DOHH2 (cell line): ENCODE results near the gene CDH12.

ENCODE experiments used
- EZH2phosphoT487 ChIP-seq: fragments of 200-600 bp; sonication (generic); IDR thresholded peaks from 2 replicates; pipeline ENCODE4 v1.6.1; 2017; ENCODE audit warnings: borderline replicate concordance, mild to moderate bottlenecking, antibody characterized with exemption, low read length, moderate library complexity, mixed read lengths
- TF ChIP-seq, protein P1 (sequence below): fragments of 200-600 bp; sonication (generic); IDR thresholded peaks from one replicate; pipeline ENCODE4 v1.5.1; 2014; ENCODE audit warnings: antibody characterized with exemption, mild to moderate bottlenecking, low read depth, low read length; ENCODE audit not compliant: poor library complexity, severe bottlenecking

GRCh38 chr5:22844636-22845035 is 8.5 kb downstream of the CDH12 start:
- TF ChIP-seq, protein P1, sequence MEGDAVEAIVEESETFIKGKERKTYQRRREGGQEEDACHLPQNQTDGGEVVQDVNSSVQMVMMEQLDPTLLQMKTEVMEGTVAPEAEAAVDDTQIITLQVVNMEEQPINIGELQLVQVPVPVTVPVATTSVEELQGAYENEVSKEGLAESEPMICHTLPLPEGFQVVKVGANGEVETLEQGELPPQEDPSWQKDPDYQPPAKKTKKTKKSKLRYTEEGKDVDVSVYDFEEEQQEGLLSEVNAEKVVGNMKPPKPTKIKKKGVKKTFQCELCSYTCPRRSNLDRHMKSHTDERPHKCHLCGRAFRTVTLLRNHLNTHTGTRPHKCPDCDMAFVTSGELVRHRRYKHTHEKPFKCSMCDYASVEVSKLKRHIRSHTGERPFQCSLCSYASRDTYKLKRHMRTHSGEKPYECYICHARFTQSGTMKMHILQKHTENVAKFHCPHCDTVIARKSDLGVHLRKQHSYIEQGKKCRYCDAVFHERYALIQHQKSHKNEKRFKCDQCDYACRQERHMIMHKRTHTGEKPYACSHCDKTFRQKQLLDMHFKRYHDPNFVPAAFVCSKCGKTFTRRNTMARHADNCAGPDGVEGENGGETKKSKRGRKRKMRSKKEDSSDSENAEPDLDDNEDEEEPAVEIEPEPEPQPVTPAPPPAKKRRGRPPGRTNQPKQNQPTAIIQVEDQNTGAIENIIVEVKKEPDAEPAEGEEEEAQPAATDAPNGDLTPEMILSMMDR, result no peak
- TF ChIP-seq EZH2phosphoT487, result no peak
